Measurements from ENCODE around the gene IMMP2L. TPM values are rescaled to one million over a fixed set of nuclear protein-coding genes. Genes with fewer than 3 reads are reported as not detected.

Gene IMMP2L
- polyA plus RNA-seq, 1 of the 3 experiments (the other 2 are of a cell fraction): 10.7 TPM

GRCh38 chr7:111424768-111425167 lies 137.5 kb downstream of the IMMP2L start:
- CTCF ChIA-PET: interaction anchor here (1.1 kb wide), 1 partner anchor 10 kb away, joined by 3 read pairs; no protein-coding TSS in a partner anchor

GRCh38 chr7:111414374-111414773 lies 147.9 kb downstream of the IMMP2L start:
- Histone ChIP-seq H3K4me1 (ENCODE audit: control insufficient read depth in 1 of 2, insufficient read depth in 2 of 2, low read depth in 1 of 2, low read length in 1 of 2) (peaks cover 2 to 6% of the 10 kb centered on the region in 2 experiments; a peak in 2 of 4 replicates), H3K9me3 (no peaks in the 10 kb centered on the region), H3K9ac (no peak overlapping the region), H4K20me1 (ENCODE audit: insufficient read depth) (no peaks in the 10 kb centered on the region), H3K9me2 (peaks cover 3% of the 10 kb centered on the region; the same call in 1 of the 2 replicates), H3K36me3 (replicated peaks in 1 of 2; ENCODE audit: control insufficient read depth in 1 of 2, insufficient read depth in 2 of 2, low read length in 1 of 2) (no peaks in the 10 kb centered on the region), H3K4me3 (ENCODE audit: low read depth in 2 of 2, low read length in 1 of 2) (no peak overlapping the region), H3K79me2 (ENCODE audit: insufficient read depth) (no peaks in the 10 kb centered on the region), H3F3A (replicated peaks; ENCODE audit: insufficient read depth) (peaks cover 9% of the 10 kb centered on the region), H3K27me3 (ENCODE audit: insufficient read depth) (no peaks in the 10 kb centered on the region), H3K27ac (ENCODE audit: low read depth in 2 of 2, low read length in 1 of 2) (no peak overlapping the region), H2AFZ (ENCODE audit: low read depth) (no peak overlapping the region), H3K4me2 (no peak overlapping the region)
- CTCF ChIA-PET: interaction anchor here (1.0 to 1.4 kb wide), 2 partner anchors 9 to 10 kb away, joined by 3 read pairs; no protein-coding TSS in a partner anchor
- POLR2A ChIA-PET: no interaction called here
- no peak for DNase-seq
- no peak for TF ChIP-seq IRF3 (IDR thresholded peaks at IDR 0.05; ENCODE audit: low read depth, low read length)
- no peak for TF ChIP-seq PBX3 (IDR thresholded peaks at IDR 0.05)
- no peak for TF ChIP-seq RXRA (IDR thresholded peaks at IDR 0.05; ENCODE audit: borderline replicate concordance, low read depth)
- TF ChIP-seq YY1 (IDR thresholded peaks at IDR 0.05; ENCODE audit: low read depth): no peak
- TF ChIP-seq USF1 (IDR thresholded peaks at IDR 0.05; ENCODE audit: borderline replicate concordance, low read depth): no peak
- no peak for TF ChIP-seq CTCF (IDR thresholded peaks at IDR 0.05)
- TF ChIP-seq NRF1 (IDR thresholded peaks at IDR 0.05; ENCODE audit: low read depth, low read length): no peak

More at GRCh38 chr7:111424768-111425167, 137.5 kb downstream of the IMMP2L start:
- Histone ChIP-seq H3K9me3 (no peaks in the 10 kb centered on the region), H4K20me1 (ENCODE audit: insufficient read depth) (no peaks in the 10 kb centered on the region), H3K4me1 (ENCODE audit: control insufficient read depth in 1 of 2, insufficient read depth in 2 of 2, low read depth in 1 of 2, low read length in 1 of 2) (peaks cover 0 to 2% of the 10 kb centered on the region in 2 experiments; a peak in 1 of 4 replicates), H2AFZ (ENCODE audit: low read depth) (no peak overlapping the region), H3K27me3 (ENCODE audit: insufficient read depth) (no peaks in the 10 kb centered on the region), H3F3A (replicated peaks; ENCODE audit: insufficient read depth) (no peaks in the 10 kb centered on the region), H3K27ac (ENCODE audit: low read depth in 2 of 2, low read length in 1 of 2) (no peak overlapping the region), H3K9me2 (no peaks in the 10 kb centered on the region), H3K4me2 (no peak overlapping the region), H3K79me2 (ENCODE audit: insufficient read depth) (no peaks in the 10 kb centered on the region), H3K4me3 (ENCODE audit: low read depth in 2 of 2, low read length in 1 of 2) (no peak overlapping the region), H3K36me3 (replicated peaks in 1 of 2; ENCODE audit: control insufficient read depth in 1 of 2, insufficient read depth in 2 of 2, low read length in 1 of 2) (no peaks in the 10 kb centered on the region), H3K9ac (no peak overlapping the region)
- TF ChIP-seq ZBTB33 (IDR thresholded peaks at IDR 0.05; ENCODE audit: borderline replicate concordance, low read depth) (no peak), PBX3 (IDR thresholded peaks at IDR 0.05) (peak; percentile 90), MAX (IDR thresholded peaks at IDR 0.05; ENCODE audit: low read depth) (peak; percentile 61; the same call in 1 of the 2 replicates), TEAD4 (IDR thresholded peaks at IDR 0.05; ENCODE audit: borderline replicate concordance, insufficient read depth) (peak; percentile 66; the same call in 1 of the 2 replicates), POLR2AphosphoS5 (IDR thresholded peaks at IDR 0.05; ENCODE audit: low read depth, low read length) (no peak), EP300 (IDR thresholded peaks at IDR 0.05; ENCODE audit: borderline replicate concordance in 1 of 2, low read depth in 1 of 2, low read length in 1 of 2) (peak in 1 of 2 experiments; percentile 49; a peak in 1 of 4 replicates), YY1 (IDR thresholded peaks at IDR 0.05; ENCODE audit: low read depth) (no peak), FOSL2 (IDR thresholded peaks at IDR 0.05; ENCODE audit: borderline replicate concordance, low read depth) (peak; percentile 58; the same call in 1 of the 2 replicates), TCF12 (IDR thresholded peaks at IDR 0.05) (peak; percentile 76), JUND (IDR thresholded peaks at IDR 0.05) (peak; percentile 42; the same call in 1 of the 2 replicates), RXRA (IDR thresholded peaks at IDR 0.05; ENCODE audit: borderline replicate concordance, low read depth) (no peak)
- DNase-seq: no peak
- POLR2A ChIA-PET: no interaction called here

Data from SK-N-SH (cell line).